Spleen (tissue), 7 donors: ENCODE measurements around the gene TFPI.

ENCODE experiments used
- CTCF ChIP-seq, 11 experiments: fragments of 200-600 bp in 7 of 11; fragments of 450-650 bp in 4 of 11; sonication (generic) in 4 of 11; IDR thresholded peaks in 8 of 11; conservative IDR thresholded peaks in 3 of 11; 1 replicate in 7 of 11; 2 replicates in 4 of 11; pipeline versions ENCODE4 v1.4.0 to v1.8.0; 2016 to 2021; ENCODE audit warnings: antibody characterized with exemption in 11 of 11, inconsistent platforms in 4 of 11, mild to moderate bottlenecking in 1 of 11
- POLR2A ChIP-seq, 3 donors: fragments of 450-650 bp; IDR thresholded peaks; one replicate each; pipeline ENCODE4 v1.5.1; 2017; ENCODE audit warnings: antibody characterized with exemption in 3 of 3, mild to moderate bottlenecking in 1 of 3
- donor health status: DM: no; HTN: no; CAD: no; lungs with moderate emphysema.
- donor health status: DM: no; HTN: no; CAD: no.
- donor health status: DM: no; HTN: no; CAD: no.

GRCh38 chr2:187527262-187527661, 27.0 kb downstream of the TFPI start:
- TF ChIP-seq CTCF (IDR thresholded peaks at IDR 0.05 in 8 of 11, conservative IDR thresholded peaks at IDR 0.05 in 3 of 11) (no peak), POLR2A (IDR thresholded peaks at IDR 0.05) (no peak)
